ENCODE data around the gene PTAFR. TPM values are rescaled to one million over a fixed set of nuclear protein-coding genes. Genes with fewer than 3 reads are reported as not detected.
A peak's percentile ranks its signal among the peaks of the same experiment; 100 is the strongest.
"Not testable (repeated sequence)": the region's sequence is repeated elsewhere in the genome, so short reads cannot be mapped to it uniquely, and the experiment has no call there.

Gene PTAFR
- total and polyA plus RNA-seq, 8 donors: 0.45 to 3.5 (median 1.9) TPM; not detected in 1

DNA sequence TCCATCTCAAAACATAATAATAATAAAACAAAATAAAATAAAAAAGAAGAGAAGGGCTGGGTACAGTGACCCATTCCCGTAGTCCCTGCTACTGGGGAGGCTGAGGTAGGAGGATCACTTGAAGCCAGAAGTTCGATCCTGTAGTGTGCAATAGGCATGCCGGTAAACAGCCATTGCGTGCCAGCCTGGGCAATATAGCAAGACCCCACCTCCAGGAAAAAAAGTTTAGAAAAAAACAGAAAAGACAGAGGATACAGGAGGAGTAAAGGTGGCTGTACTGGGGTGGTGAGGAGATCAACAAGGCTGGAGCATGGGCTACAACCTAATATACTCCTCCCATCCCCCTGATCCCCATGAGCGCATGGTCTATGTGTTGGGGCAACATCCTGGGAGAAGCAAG is 30.8 kb downstream of the PTAFR start:
- TF ChIP-seq POLR2AphosphoS5 (IDR thresholded peaks at IDR 0.05): no peak
- no peak for TF ChIP-seq EP300 (IDR thresholded peaks at IDR 0.05)
- TF ChIP-seq POLR2A (IDR thresholded peaks at IDR 0.05): no peak
- TF ChIP-seq, protein P1, sequence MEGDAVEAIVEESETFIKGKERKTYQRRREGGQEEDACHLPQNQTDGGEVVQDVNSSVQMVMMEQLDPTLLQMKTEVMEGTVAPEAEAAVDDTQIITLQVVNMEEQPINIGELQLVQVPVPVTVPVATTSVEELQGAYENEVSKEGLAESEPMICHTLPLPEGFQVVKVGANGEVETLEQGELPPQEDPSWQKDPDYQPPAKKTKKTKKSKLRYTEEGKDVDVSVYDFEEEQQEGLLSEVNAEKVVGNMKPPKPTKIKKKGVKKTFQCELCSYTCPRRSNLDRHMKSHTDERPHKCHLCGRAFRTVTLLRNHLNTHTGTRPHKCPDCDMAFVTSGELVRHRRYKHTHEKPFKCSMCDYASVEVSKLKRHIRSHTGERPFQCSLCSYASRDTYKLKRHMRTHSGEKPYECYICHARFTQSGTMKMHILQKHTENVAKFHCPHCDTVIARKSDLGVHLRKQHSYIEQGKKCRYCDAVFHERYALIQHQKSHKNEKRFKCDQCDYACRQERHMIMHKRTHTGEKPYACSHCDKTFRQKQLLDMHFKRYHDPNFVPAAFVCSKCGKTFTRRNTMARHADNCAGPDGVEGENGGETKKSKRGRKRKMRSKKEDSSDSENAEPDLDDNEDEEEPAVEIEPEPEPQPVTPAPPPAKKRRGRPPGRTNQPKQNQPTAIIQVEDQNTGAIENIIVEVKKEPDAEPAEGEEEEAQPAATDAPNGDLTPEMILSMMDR (IDR thresholded peaks at IDR 0.05): no peak
- no peak overlapping the region for H3K27ac ChIP-seq
- intact Hi-C loops (cut with DNase I; ENCODE audit: low total_unique reads): no loop called here
- WGBS, 5 donors: 93 to 98% (median 96%) methylated on average over 5 of the region's 5 CpGs
- H3K4me1 ChIP-seq: no peaks in the 10 kb centered on the region
- H3K36me3 ChIP-seq: peaks cover 0 to 14% (median 2%) of the 10 kb centered on the region in 4 donors
- H3K4me3 ChIP-seq: no peak overlapping the region
- DNase-seq: no peak
- H3K27me3 ChIP-seq: no peaks in the 10 kb centered on the region
- H3K9me3 ChIP-seq: no peaks in the 10 kb centered on the region

DNA sequence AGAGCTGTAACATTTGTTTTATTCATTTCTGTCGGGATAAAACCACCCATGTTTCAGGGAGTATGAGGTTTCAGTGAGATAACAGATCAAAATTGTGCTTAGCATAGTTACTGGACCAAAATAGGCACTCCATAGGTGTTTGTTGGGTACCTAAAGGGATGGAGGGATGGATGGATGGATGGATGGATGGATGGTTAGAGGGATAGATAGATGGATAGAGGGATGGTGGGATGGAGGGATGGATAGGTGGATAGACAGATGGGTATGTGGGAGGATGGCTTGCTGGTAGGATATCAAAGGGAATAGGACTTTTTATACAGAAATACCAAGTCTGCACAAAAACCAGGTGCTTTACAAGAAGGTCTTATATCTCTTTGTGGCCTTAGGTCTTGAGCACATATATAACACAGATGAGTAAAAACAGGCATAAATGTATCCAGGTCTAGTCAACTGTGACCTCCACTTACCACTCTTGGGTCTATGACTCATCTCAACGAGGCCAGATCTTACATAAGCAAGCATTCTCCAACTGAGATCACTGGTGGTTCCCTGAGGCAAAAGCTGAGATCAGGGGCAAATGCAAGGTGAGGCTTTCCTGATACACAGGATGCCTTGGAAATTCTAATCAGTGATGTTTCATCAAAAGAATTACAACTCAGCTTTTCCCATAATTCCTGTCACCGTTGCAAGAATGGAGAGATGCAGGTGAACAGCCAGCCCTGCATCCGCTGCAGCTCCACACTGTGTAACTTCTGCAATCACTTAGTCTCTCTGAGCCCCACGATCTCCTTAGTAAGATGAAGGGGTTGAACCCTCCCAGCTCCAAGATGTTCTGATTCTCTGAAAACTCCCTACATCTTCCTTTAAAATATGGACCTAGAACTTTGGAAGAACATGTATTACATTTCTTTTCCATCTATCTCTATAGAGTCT is 32.0 kb downstream of the PTAFR start:
- 69 to 72% (median 71%) methylated on average over 5 of the region's 5 CpGs for WGBS, 5 donors
- Histone ChIP-seq H3K36me3 (peaks cover 0 to 1% (median under 1%) of the 10 kb centered on the region in 4 donors), H3K4me3 (no peak overlapping the region), H3K4me1 (no peaks in the 10 kb centered on the region), H3K27me3 (no peaks in the 10 kb centered on the region), H3K27ac (no peak overlapping the region), H3K9me3 (no peaks in the 10 kb centered on the region)
- no peak for TF ChIP-seq POLR2A (IDR thresholded peaks at IDR 0.05)
- TF ChIP-seq EP300 (IDR thresholded peaks at IDR 0.05): no peak
- no peak for TF ChIP-seq POLR2AphosphoS5 (IDR thresholded peaks at IDR 0.05)
- TF ChIP-seq, protein P1 (IDR thresholded peaks at IDR 0.05): no peak
- intact Hi-C loops (cut with DNase I; ENCODE audit: low total_unique reads): no loop called here
- no peak for DNase-seq

DNA sequence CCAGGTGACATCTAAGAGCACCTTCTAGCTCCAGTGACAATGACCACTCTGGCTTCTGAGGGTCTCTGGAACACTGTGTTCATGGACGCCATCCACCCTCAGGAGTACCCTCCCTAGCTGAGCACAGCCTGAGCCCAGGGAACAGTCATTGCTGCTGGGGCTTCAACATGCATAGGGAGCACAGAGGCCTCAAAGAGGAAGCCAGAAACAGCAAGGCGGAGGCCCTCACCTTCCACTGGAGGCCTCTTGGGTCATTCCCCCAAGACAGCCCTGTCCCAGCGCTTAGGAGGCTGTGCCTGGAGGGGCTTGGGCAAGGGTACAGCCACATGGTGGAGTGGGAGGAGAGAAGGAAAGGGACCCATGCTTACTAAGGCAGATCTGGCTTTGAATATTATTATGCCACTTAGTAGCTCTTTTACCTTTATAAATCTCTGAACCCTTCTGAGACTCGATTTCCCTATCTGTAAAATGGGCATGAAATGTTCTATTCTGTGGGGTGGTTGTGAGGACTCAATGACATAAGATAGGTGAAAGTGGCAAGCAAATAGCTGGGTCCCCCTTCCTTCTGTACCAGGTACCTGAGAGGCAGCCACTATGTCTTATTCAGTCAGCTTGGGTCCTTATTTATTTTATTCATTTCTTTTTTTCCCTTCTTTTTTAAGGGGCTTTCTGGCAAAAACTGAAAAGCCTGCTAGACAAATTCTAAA is 32.8 kb downstream of the PTAFR start:
- no peaks in the 10 kb centered on the region for H3K27me3 ChIP-seq
- H3K9me3 ChIP-seq: no peaks in the 10 kb centered on the region
- no peaks in the 10 kb centered on the region for H3K36me3 ChIP-seq
- no peak overlapping the region for H3K27ac ChIP-seq
- no peak for TF ChIP-seq POLR2AphosphoS5 (IDR thresholded peaks at IDR 0.05)
- no peak for TF ChIP-seq POLR2A (IDR thresholded peaks at IDR 0.05)
- TF ChIP-seq, protein P1 (IDR thresholded peaks at IDR 0.05): no peak
- no peak for TF ChIP-seq EP300 (IDR thresholded peaks at IDR 0.05)
- intact Hi-C loops (cut with DNase I; ENCODE audit: low total_unique reads): no loop called here
- 92 to 99% (median 96%) methylated on average over 3 to 4 of the region's 4 CpGs for WGBS, 5 donors
- no peaks in the 10 kb centered on the region for H3K4me1 ChIP-seq
- H3K4me3 ChIP-seq: no peak overlapping the region
- DNase-seq: no peak

DNA sequence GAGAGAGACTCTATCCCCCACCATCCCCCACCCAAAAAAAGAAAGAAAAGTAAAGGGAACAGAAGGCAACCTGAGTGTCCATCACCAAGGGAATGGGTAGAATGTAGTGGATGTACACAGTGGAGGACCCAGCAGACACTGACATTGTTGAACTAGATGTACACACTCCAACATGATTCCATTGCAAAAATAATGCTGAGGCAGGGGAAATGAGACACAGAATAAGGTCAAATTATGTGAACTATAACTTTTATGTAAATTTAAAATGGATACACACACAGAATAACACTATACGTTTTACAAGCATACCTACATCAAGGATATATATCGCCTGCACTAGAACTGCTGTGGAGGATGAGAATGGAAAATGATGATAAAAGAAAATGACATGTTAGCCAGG is 34.8 kb downstream of the PTAFR start:
- no peak for DNase-seq
- intact Hi-C loops (cut with DNase I; ENCODE audit: low total_unique reads): no loop called here
- Histone ChIP-seq H3K4me1 (peaks cover 0 to 9% (median 0%) of the 10 kb centered on the region in 4 donors), H3K4me3 (no peak overlapping the region), H3K27ac (no peak overlapping the region), H3K36me3 (no peaks in the 10 kb centered on the region), H3K9me3 (no peaks in the 10 kb centered on the region), H3K27me3 (no peaks in the 10 kb centered on the region)
- TF ChIP-seq EP300 (IDR thresholded peaks at IDR 0.05): no peak
- no peak for TF ChIP-seq POLR2AphosphoS5 (IDR thresholded peaks at IDR 0.05)
- TF ChIP-seq, protein P1 (IDR thresholded peaks at IDR 0.05): no peak
- TF ChIP-seq POLR2A (IDR thresholded peaks at IDR 0.05): no peak
- 87 to 95% (median 89%) methylated on average over 2 of the region's 2 CpGs for WGBS, 5 donors

DNA sequence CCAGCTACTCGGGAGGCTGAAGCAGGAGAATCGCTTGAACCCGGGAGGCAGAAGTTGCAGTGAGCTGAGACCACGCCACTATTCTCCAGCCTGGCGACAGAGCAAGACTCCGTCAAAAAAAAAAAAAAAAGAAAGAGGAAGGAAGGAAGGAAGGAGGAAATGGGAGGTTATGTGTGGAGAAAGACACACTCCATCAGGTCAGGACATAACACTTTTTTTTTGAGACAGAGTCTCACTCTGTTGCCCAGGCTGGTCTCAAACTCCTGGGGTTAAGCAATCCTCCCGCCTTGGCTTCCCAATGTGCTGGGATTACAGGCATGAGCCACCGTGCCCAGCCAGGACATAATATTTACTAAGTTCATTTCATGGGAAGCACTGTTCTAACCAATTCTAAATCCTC is 36.6 kb downstream of the PTAFR start:
- H3K4me3 ChIP-seq; intact Hi-C loops (cut with DNase I; ENCODE audit: low total_unique reads); DNase-seq; H3K27me3 ChIP-seq; H3K9me3 ChIP-seq; H3K36me3 ChIP-seq: not testable (repeated sequence)
- Histone ChIP-seq H3K4me1 (peaks cover 0 to 14% (median 0%) of the 10 kb centered on the region in 4 donors), H3K27ac (peak overlapping the region in 2 of 5 donors; percentile 57 to 58)
- WGBS, 5 donors: 80 to 90% (median 87%) methylated on average over 8 of the region's 8 CpGs
